Trophoblast cell (in vitro differentiated cells and primary cell): Measurements from ENCODE around the gene TECTB.

ENCODE experiments used
- DNase-seq, 2 donors: peaks; one replicate each; pipeline ENCODE4 v3.0.0-alpha.2; 2016
- H2AFZ ChIP-seq: 2 replicates; pipeline ENCODE4 v1.6.1; 2013; ENCODE audit warnings: low read length, moderate library complexity, mild to moderate bottlenecking; ENCODE audit not compliant: insufficient read depth, poor library complexity
- H2AK5ac ChIP-seq: 2 replicates; pipeline ENCODE4 v1.6.1; 2013; ENCODE audit warnings: mild to moderate bottlenecking, low read length
- H2BK120ac ChIP-seq: 2 replicates; pipeline ENCODE4 v1.6.1; 2013; ENCODE audit warnings: low read length, mild to moderate bottlenecking, moderate library complexity; ENCODE audit not compliant: insufficient read depth, poor library complexity
- H2BK12ac ChIP-seq: 2 replicates; pipeline ENCODE4 v1.6.1; 2013; ENCODE audit warnings: mild to moderate bottlenecking, low read length, moderate library complexity
- H2BK5ac ChIP-seq: 2 replicates; pipeline ENCODE4 v1.6.1; 2013; ENCODE audit warnings: low read length, low read depth, moderate library complexity, mild to moderate bottlenecking; ENCODE audit not compliant: poor library complexity
- H3K14ac ChIP-seq: 2 replicates; pipeline ENCODE4 v1.6.1; 2013; ENCODE audit warnings: mild to moderate bottlenecking, low read length
- H3K18ac ChIP-seq: 2 replicates; pipeline ENCODE4 v1.6.1; 2013; ENCODE audit warnings: mild to moderate bottlenecking, low read length
- H3K23ac ChIP-seq: 2 replicates; pipeline ENCODE4 v1.6.1; 2013; ENCODE audit warnings: low read length
- H3K27ac ChIP-seq: 2 replicates; pipeline ENCODE4 v1.5.1; 2013; ENCODE audit warnings: low read depth, mild to moderate bottlenecking, inconsistent platforms, low read length, moderate library complexity
- H3K27me3 ChIP-seq: 2 replicates; pipeline ENCODE4 v1.6.1; 2013; ENCODE audit warnings: inconsistent platforms, mild to moderate bottlenecking, low read length, moderate library complexity; ENCODE audit not compliant: insufficient read depth
- H3K36me3 ChIP-seq, 2 experiments: 1 replicate in 1 of 2; 2 replicates in 1 of 2; pipeline ENCODE4 v1.6.1; 2013; ENCODE audit warnings: low read length in 2 of 2, mild to moderate bottlenecking in 2 of 2, moderate library complexity in 1 of 2; ENCODE audit not compliant: insufficient read depth in 2 of 2, control insufficient read depth in 1 of 2
- H3K4ac ChIP-seq: 2 replicates; pipeline ENCODE4 v1.6.1; 2013; ENCODE audit warnings: low read depth, mild to moderate bottlenecking, low read length, moderate library complexity
- H3K4me1 ChIP-seq, 2 experiments: 1 replicate in 1 of 2; 2 replicates in 1 of 2; pipeline ENCODE4 v1.6.1; 2013; ENCODE audit warnings: low read length in 2 of 2, mild to moderate bottlenecking in 2 of 2, moderate library complexity in 1 of 2; ENCODE audit not compliant: insufficient read depth in 2 of 2, control insufficient read depth in 1 of 2
- H3K4me2 ChIP-seq: 2 replicates; pipeline ENCODE4 v1.6.1; 2013; ENCODE audit warnings: inconsistent platforms, mild to moderate bottlenecking, low read length, moderate library complexity
- H3K4me3 ChIP-seq: 2 replicates; pipeline ENCODE4 v1.5.1; 2013; ENCODE audit warnings: mild to moderate bottlenecking, low read depth, low read length, inconsistent platforms
- H3K79me1 ChIP-seq: one replicate; pipeline ENCODE4 v1.6.1; 2013; ENCODE audit warnings: low read length
- H3K79me2 ChIP-seq: 2 replicates; pipeline ENCODE4 v1.6.1; 2013; ENCODE audit warnings: low read length, mild to moderate bottlenecking; ENCODE audit not compliant: control insufficient read depth, insufficient read depth, poor library complexity
- H3K9ac ChIP-seq: 2 replicates; pipeline ENCODE4 v1.6.1; 2013; ENCODE audit warnings: mild to moderate bottlenecking, low read length
- H3K9me3 ChIP-seq: 2 replicates; pipeline ENCODE4 v1.6.1; 2013; ENCODE audit warnings: low read depth, mild to moderate bottlenecking, control low read depth, inconsistent platforms, low read length; ENCODE audit not compliant: insufficient read depth
- H4K12ac ChIP-seq: 2 replicates; pipeline ENCODE4 v1.6.1; 2013; ENCODE audit warnings: low read depth, mild to moderate bottlenecking, low read length, moderate library complexity
- H4K8ac ChIP-seq: 2 replicates; pipeline ENCODE4 v1.6.1; 2013; ENCODE audit warnings: low read depth, mild to moderate bottlenecking, low read length, moderate library complexity
- H4K91ac ChIP-seq: one replicate; pipeline ENCODE4 v1.6.1; 2013; ENCODE audit warnings: low read depth, mild to moderate bottlenecking, low read length, moderate library complexity
- WGBS: extraction: QIAGEN DNeasy Blood & Tissue Kit; methylation state at CpG from one replicate; pipeline ENCODE4 v1.1.7; 2013; ENCODE audit warnings: missing lambda C conversion rate; ENCODE audit not compliant: insufficient read length, insufficient coverage; ENCODE audit errors: extremely low coverage; 5-methylcytosine and 5-hydroxymethylcytosine counted together

Gene TECTB

GRCh38 chr10:112278871-112279270, 4.3 kb upstream of the TECTB start:
- Histone ChIP-seq H3K4ac (no peak overlapping the region), H3K79me1 (no peaks in the 10 kb centered on the region), H3K27ac (no peak overlapping the region), H4K8ac (no peak overlapping the region), H2BK12ac (no peak overlapping the region), H3K14ac (no peak overlapping the region), H2BK120ac (no peak overlapping the region), H2BK5ac (no peak overlapping the region), H4K12ac (no peak overlapping the region), H3K9ac (no peak overlapping the region), H3K27me3 (no peaks in the 10 kb centered on the region), H4K91ac (no peak overlapping the region), H3K18ac (no peak overlapping the region), H3K79me2 (no peaks in the 10 kb centered on the region), H3K4me2 (no peak overlapping the region), H2AFZ (no peak overlapping the region), H3K23ac (no peak overlapping the region), H3K9me3 (no peaks in the 10 kb centered on the region), H2AK5ac (no peak overlapping the region), H3K4me1 (no peaks in the 10 kb centered on the region), H3K36me3 (no peaks in the 10 kb centered on the region), H3K4me3 (no peak overlapping the region)
- WGBS: no CpG with 5 or more reads among the region's 2 CpGs
- no peak for DNase-seq

- no peaks in the 10 kb centered on the region for H3K79me1 ChIP-seq
- H3K9me3 ChIP-seq: no peaks in the 10 kb centered on the region
- H3K4me2 ChIP-seq: no peak overlapping the region
- H3K4me3 ChIP-seq: no peak overlapping the region
- H3K18ac ChIP-seq: no peak overlapping the region
- no peak overlapping the region for H4K12ac ChIP-seq
- H3K4me1 ChIP-seq: no peaks in the 10 kb centered on the region
- H2AK5ac ChIP-seq: no peak overlapping the region
- H3K79me2 ChIP-seq: no peaks in the 10 kb centered on the region
- H2BK5ac ChIP-seq: no peak overlapping the region
- H3K14ac ChIP-seq: no peak overlapping the region
- H4K91ac ChIP-seq: no peak overlapping the region
- no peaks in the 10 kb centered on the region for H3K36me3 ChIP-seq
- no peak overlapping the region for H3K27ac ChIP-seq
- H3K4ac ChIP-seq: no peak overlapping the region
- WGBS: no CpG with 5 or more reads among the region's 3 CpGs
- H3K27me3 ChIP-seq: no peaks in the 10 kb centered on the region
- no peak overlapping the region for H2BK120ac ChIP-seq
- H2AFZ ChIP-seq: no peak overlapping the region
- no peak overlapping the region for H3K23ac ChIP-seq
- H2BK12ac ChIP-seq: no peak overlapping the region
- no peak overlapping the region for H4K8ac ChIP-seq
- H3K9ac ChIP-seq: no peak overlapping the region
- no peak for DNase-seq
Observed at GRCh38 chr10:112279433-112279832, 3.8 kb upstream of the TECTB start.

GRCh38 chr10:112280205-112280921, 2.8 kb upstream of the TECTB start:
- no peak overlapping the region for H3K14ac ChIP-seq
- H3K4ac ChIP-seq: no peak overlapping the region
- no peaks in the 10 kb centered on the region for H3K27me3 ChIP-seq
- no peak overlapping the region for H2BK5ac ChIP-seq
- H4K12ac ChIP-seq: no peak overlapping the region
- no peak overlapping the region for H2BK12ac ChIP-seq
- H4K8ac ChIP-seq: no peak overlapping the region
- no peak overlapping the region for H3K23ac ChIP-seq
- H2AFZ ChIP-seq: no peak overlapping the region
- no peaks in the 10 kb centered on the region for H3K4me1 ChIP-seq
- H3K4me3 ChIP-seq: no peak overlapping the region
- H3K79me2 ChIP-seq: no peaks in the 10 kb centered on the region
- H3K36me3 ChIP-seq: no peaks in the 10 kb centered on the region
- no peaks in the 10 kb centered on the region for H3K9me3 ChIP-seq
- H2AK5ac ChIP-seq: no peak overlapping the region
- H3K18ac ChIP-seq: no peak overlapping the region
- H3K79me1 ChIP-seq: no peaks in the 10 kb centered on the region
- DNase-seq: no peak
- no peak overlapping the region for H4K91ac ChIP-seq
- no peak overlapping the region for H3K4me2 ChIP-seq
- WGBS: no CpG with 5 or more reads among the region's 2 CpGs
- no peak overlapping the region for H3K9ac ChIP-seq
- H3K27ac ChIP-seq: no peak overlapping the region
- no peak overlapping the region for H2BK120ac ChIP-seq

GRCh38 chr10:112282086-112282485, 1.1 kb upstream of the TECTB start:
- no peaks in the 10 kb centered on the region for H3K79me2 ChIP-seq
- H3K18ac ChIP-seq: no peak overlapping the region
- no peaks in the 10 kb centered on the region for H3K4me1 ChIP-seq
- H2BK120ac ChIP-seq: no peak overlapping the region
- no peak overlapping the region for H3K4me2 ChIP-seq
- no peak overlapping the region for H3K23ac ChIP-seq
- H3K79me1 ChIP-seq: no peaks in the 10 kb centered on the region
- no peak overlapping the region for H2BK12ac ChIP-seq
- H4K12ac ChIP-seq: no peak overlapping the region
- no peak overlapping the region for H2AK5ac ChIP-seq
- WGBS: no CpG with 5 or more reads among the region's 4 CpGs
- no peak overlapping the region for H3K27ac ChIP-seq
- H3K9ac ChIP-seq: no peak overlapping the region
- no peak overlapping the region for H3K4me3 ChIP-seq
- H3K9me3 ChIP-seq: no peaks in the 10 kb centered on the region
- no peaks in the 10 kb centered on the region for H3K27me3 ChIP-seq
- no peak overlapping the region for H4K8ac ChIP-seq
- no peak overlapping the region for H3K14ac ChIP-seq
- peak in 1 of 2 donors; percentile 52 for DNase-seq
- H2BK5ac ChIP-seq: no peak overlapping the region
- H3K4ac ChIP-seq: no peak overlapping the region
- no peak overlapping the region for H2AFZ ChIP-seq
- H4K91ac ChIP-seq: no peak overlapping the region
- H3K36me3 ChIP-seq: no peaks in the 10 kb centered on the region
